Testis (tissue), 3 donors: ENCODE measurements around the gene AHCYL2. TPM values are rescaled to one million over a fixed set of nuclear protein-coding genes. Genes with fewer than 3 reads are reported as not detected.
"Not testable (repeated sequence)": the region's sequence is repeated elsewhere in the genome, so short reads cannot be mapped to it uniquely, and the experiment has no call there.

Experiments
- DNase-seq: peaks from one replicate; pipeline ENCODE4 v3.0.0-alpha.2; 2019
- H3K27ac ChIP-seq, 2 donors: fragments of 200-600 bp; sonication (generic); one replicate each; pipeline ENCODE4 v1.5.1; 2019
- H3K27me3 ChIP-seq: fragments of 200-600 bp; sonication (generic); one replicate; pipeline ENCODE4 v1.5.1; 2019
- H3K36me3 ChIP-seq: fragments of 200-600 bp; sonication (generic); one replicate; pipeline ENCODE4 v1.5.1; 2017; ENCODE audit warnings: low read depth; ENCODE audit errors: missing control alignments
- H3K4me1 ChIP-seq: fragments of 200-600 bp; sonication (generic); one replicate; pipeline ENCODE4 v1.5.1; 2019
- H3K4me3 ChIP-seq, 2 donors: fragments of 200-600 bp; sonication (generic); one replicate each; pipeline ENCODE4 v1.5.1; 2017 to 2019
- H3K9me3 ChIP-seq: fragments of 200-600 bp; sonication (generic); one replicate; pipeline ENCODE4 v1.5.1; 2017
- CTCF ChIP-seq, 3 experiments: fragments of 450-650 bp in 2 of 3; fragments of 200-600 bp in 1 of 3; sonication (generic) in 1 of 3; IDR thresholded peaks; one replicate each; pipeline ENCODE4 v1.5.1; 2016 to 2019; ENCODE audit warnings: antibody characterized with exemption in 3 of 3, mild to moderate bottlenecking in 2 of 3, moderate library complexity in 1 of 3
- POLR2A ChIP-seq: fragments of 450-650 bp; IDR thresholded peaks from one replicate; pipeline ENCODE4 v1.6.1; 2017; ENCODE audit warnings: antibody characterized with exemption, mild to moderate bottlenecking, moderate library complexity
- WGBS, 2 donors: methylation state at CpG; one replicate each; pipeline ENCODE4 v1.1.5; 2018; 5-methylcytosine and 5-hydroxymethylcytosine counted together
- intact Hi-C: fragments of 100-400 bp; cut with DNase I; formaldehyde crosslinking; loops from one replicate; pipeline ENCODE4 v1.15.1; 2023; ENCODE audit warnings: low total_unique reads
- polyA plus RNA-seq: library from polyadenylated mRNA; stranded (reverse); fragments of 350-450 nt; fragmentation: Illumina TruSeq; extraction: RNeasy Lipid Tissue Mini Kit (QIAGEN cat#74804); gene quantifications from one replicate; pipeline ENCODE4 v1.2.3, GENCODE V29; 2014; ENCODE audit warnings: low read depth, low replicate concordance; ENCODE audit not compliant: insufficient read depth
- total RNA-seq, 2 donors: library from RNA; depleted of rRNA; stranded (reverse); fragments of >200 nt; gene quantifications; one replicate each; pipeline ENCODE4 v1.2.3, GENCODE V29; 2016

The AHCYL2 gene
- total and polyA plus RNA-seq, 3 donors from 2014 or later, result 26.4 to 61.3 (median 46.1) TPM

DNA sequence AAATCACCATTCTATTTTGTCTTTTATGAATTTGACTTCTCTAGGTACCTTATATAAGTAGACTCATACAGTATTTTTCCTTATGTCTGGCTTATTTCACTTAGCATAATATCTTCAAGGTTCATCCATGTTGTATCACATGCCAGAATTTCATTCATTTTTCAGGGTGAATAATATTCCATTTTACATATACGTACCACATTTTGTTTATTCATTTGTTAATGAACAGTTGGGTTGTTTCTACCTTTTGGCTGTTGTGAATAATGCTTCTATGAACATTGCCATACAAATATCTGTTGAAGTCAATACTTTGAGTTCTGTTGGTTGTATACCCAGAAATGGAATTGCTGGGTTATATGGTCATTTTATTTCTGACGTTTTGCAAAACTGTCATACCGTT lies 20.7 kb downstream of the AHCYL2 start:
- TF ChIP-seq POLR2A (no peak), CTCF (IDR thresholded peaks at IDR 0.05) (no peak)
- intact Hi-C loops, result no loop called here
- Histone ChIP-seq H3K4me3 (no peak overlapping the region), H3K4me1 (peaks cover 2% of the 10 kb centered on the region), H3K36me3 (no peaks in the 10 kb centered on the region), H3K27me3 (no peaks in the 10 kb centered on the region), H3K27ac (no peak overlapping the region), H3K9me3 (no peaks in the 10 kb centered on the region)
- no peak for DNase-seq
- WGBS, 2 donors, result 89 to 93% methylated on average over 3 of the region's 3 CpGs

DNA sequence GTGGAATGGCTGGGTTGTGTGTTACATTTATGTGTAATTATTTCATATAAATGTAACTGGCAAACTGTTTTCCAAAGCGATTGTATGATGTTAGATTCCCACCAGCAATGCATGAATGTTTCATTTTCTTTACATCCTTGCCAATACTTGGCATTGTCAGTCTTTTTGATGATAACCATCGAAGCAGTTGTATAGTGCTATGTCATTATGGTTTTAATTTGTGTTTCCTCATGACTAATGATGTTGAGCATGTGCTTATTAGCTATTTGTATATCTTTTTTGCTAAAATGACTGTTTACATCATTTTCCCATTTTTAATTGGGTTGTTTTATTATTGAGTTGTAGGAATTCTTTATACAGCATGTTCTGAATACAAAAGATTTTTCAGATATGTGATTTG lies 22.3 kb downstream of the AHCYL2 start:
- H3K9me3 ChIP-seq, result no peaks in the 10 kb centered on the region
- no peak overlapping the region for H3K27ac ChIP-seq
- H3K27me3 ChIP-seq, result no peaks in the 10 kb centered on the region
- no peak for TF ChIP-seq POLR2A
- TF ChIP-seq CTCF (IDR thresholded peaks at IDR 0.05), result no peak
- no peaks in the 10 kb centered on the region for H3K36me3 ChIP-seq
- intact Hi-C loops, result no loop called here
- H3K4me1 ChIP-seq, result no peaks in the 10 kb centered on the region
- DNase-seq, result no peak
- 62 to 70% methylated on average over 2 of the region's 2 CpGs for WGBS, 2 donors
- H3K4me3 ChIP-seq, result no peak overlapping the region

- intact Hi-C loops, result no loop called here
- DNase-seq, result no peak
- no peaks in the 10 kb centered on the region for H3K9me3 ChIP-seq
- H3K4me1 ChIP-seq, result no peaks in the 10 kb centered on the region
- no peak overlapping the region for H3K27ac ChIP-seq
- WGBS, 2 donors, result 80% methylated on average over 2 of the region's 2 CpGs
- no peaks in the 10 kb centered on the region for H3K36me3 ChIP-seq
- H3K4me3 ChIP-seq, result no peak overlapping the region
- TF ChIP-seq CTCF (IDR thresholded peaks at IDR 0.05) (no peak), POLR2A (no peak)
- no peaks in the 10 kb centered on the region for H3K27me3 ChIP-seq
These were observed 27.3 kb downstream of the AHCYL2 start for GRCh38 chr7:129252128-129252527.

- H3K27ac ChIP-seq, H3K9me3 ChIP-seq, intact Hi-C loops, H3K4me1 ChIP-seq, H3K36me3 ChIP-seq, DNase-seq, H3K4me3 ChIP-seq, H3K27me3 ChIP-seq: not testable (repeated sequence)
- 90 to 94% methylated on average over 5 of the region's 5 CpGs for WGBS, 2 donors
These were observed 27.8 kb downstream of the AHCYL2 start for GRCh38 chr7:129252603-129253002.

DNA sequence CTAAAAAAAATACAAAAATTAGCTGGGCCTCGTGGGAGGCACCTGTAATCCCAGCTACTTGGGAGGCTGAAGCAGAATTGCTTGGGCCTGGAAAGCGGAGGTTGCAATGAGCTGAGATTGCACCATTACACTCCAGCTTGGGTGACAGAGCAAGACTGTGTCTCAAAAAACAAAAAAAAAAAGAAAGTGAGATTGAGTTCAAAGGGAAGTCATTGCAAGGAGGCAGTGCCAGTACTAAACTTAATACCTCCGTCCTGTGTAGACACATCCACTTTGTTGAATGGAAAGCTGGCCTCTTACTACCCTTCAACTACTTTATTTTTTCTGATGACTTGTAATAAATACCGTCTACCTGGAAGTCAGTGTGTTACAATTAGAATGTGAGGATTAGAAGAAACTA lies 31.0 kb downstream of the AHCYL2 start:
- H3K4me1 ChIP-seq, result no peaks in the 10 kb centered on the region
- no peak for DNase-seq
- H3K27ac ChIP-seq, result no peak overlapping the region
- no peaks in the 10 kb centered on the region for H3K9me3 ChIP-seq
- intact Hi-C loops, result no loop called here
- 94 to 97% methylated on average over 4 of the region's 4 CpGs for WGBS, 2 donors
- H3K36me3 ChIP-seq, result no peaks in the 10 kb centered on the region
- no peak overlapping the region for H3K4me3 ChIP-seq
- H3K27me3 ChIP-seq, result no peaks in the 10 kb centered on the region
- TF ChIP-seq CTCF (IDR thresholded peaks at IDR 0.05), result no peak
- TF ChIP-seq POLR2A, result no peak
